HG03175 (cell line): ENCODE measurements around the gene PCBP3.

Experiments
- ATAC-seq: cut with Tn5 transposase; IDR thresholded peaks from one replicate; pipeline ENCODE4 v1.9.1; 2021; ENCODE audit warnings: mild to moderate bottlenecking, moderate library complexity; ENCODE audit not compliant: unreplicated experiment

The PCBP3 gene

DNA sequence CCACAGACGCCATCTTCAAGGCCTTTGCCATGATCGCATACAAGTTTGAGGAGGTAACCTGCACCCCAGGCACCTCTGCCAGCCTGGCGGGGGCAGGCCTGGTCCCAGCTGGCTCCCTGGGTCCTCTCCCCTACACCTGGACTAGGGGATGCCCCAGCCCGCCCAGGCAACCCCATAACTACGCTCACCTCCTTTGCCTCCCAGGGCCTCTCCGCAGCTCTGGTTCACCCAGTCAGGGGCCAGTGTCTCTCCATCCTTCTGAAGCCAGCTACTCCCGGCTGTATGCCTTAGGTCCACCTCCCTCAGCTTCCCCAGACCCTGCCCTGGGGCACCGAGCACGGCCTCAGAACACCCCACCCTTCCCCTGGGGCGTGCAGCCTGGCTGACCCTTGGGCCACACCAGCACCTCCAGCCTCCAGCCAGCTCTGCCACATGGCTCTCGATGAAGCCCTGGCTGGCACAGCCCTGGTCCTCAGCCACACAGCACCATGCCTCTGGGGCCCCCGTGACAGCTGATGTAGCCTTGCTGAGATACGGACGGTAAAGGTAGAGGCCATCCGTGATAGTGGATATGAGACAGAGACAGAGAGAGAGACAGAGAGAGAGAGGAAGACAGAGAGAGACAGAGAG, 257.7 kb downstream of the PCBP3 start:
- ATAC-seq, result no peak

DNA sequence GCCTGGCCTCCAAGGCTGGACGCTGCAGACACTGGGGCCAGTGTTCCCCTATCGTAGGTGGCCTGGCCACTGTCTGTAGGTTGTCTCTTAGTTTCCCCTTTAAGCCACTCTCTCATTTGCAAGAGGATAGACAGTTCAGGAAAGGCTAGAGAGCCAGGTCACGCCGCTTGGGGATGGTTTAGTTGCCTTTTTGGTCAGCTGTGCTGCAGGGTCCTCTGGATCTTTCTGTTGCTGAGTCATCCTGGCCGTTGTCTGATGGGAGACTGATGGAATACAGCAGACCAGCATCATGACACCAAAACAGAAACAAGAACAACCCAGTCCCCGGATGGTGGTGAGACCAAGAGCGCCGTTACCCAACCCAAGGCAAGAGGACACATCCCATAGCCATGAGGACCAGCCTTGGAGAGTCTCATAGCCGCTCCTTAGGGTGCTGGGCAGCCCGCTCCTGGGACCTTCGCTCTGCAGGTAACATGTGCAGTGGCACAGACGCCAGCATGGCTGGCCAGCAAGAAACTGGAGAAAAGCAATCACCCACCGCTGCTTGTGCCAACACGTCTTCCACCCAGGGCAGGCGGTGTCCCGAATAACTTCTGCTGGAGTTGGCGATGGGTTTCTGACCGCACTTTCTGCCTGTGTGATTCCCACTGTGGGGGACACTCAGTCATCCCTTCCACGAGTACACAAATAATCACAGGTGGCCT, 258.9 kb downstream of the PCBP3 start:
- no peak for ATAC-seq

DNA sequence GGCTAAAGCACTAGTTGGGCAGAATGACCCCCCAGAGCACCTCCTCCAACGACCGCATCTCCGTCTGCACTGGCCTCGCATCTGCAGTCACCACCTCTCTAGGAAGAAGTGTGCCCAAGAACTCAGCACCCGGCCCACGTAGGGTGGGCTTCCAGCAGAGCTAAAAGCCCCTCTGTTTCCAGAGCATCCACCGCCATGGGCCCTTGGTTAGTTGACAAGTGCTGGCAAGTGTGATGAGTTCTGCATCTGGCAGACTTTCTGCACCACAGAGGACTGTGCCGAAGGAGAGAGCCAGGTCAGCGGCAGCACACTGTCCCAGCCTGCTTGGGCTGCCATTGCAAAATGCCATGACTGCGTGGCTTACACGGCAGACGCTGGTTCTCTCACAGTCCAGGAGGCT, 261.7 kb downstream of the PCBP3 start:
- no peak for ATAC-seq

DNA sequence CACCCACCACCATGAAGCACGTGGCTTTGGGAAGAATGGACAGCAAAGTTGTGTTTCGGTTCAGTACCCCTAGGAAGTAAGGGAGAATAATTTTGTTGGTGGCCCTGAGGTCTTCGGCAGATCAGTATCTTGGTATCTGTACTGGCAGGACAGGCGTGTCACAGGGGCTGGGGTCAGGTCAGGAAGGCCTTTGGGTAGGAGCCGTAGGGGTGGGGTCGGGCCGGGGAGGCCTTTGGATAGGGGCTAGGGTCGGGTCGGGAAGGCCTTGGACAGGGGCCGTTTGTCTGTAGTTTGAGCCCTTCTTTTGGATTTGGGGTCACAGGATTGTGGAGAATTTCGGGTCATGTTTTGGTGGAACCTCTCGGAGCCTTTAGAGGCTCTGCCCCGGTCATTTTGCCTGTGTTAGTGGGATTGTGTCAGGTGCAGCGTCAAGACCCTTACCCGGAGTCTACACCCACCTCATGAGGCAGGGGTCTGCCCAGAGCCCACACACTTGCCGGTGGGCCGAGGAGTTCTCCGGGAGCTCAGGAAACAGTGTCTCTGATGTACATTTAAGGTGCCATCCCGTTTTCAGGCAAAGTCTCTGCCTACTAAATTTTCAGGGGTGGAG, 262.8 kb downstream of the PCBP3 start:
- ATAC-seq, result no peak

DNA sequence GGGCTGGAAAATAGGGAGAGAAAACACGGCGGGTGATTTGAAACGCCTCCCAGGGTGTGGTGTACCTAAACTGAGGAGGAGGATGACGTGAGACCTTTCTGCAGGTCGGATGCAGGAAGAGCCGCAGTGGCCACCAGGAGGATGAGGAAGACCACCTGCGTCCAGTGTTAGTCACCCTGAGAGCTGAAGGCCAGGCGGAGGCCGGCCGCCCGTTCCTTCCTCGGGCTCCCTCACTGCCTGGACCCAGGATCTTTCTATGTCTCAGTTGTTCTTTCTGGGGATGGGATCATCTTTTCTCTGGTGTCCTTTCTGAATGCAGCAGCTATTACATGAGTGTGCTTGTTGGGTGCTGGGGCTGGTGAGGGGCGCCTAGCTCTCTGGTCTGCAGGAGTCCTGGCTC, 263.3 kb downstream of the PCBP3 start:
- ATAC-seq, result no peak

DNA sequence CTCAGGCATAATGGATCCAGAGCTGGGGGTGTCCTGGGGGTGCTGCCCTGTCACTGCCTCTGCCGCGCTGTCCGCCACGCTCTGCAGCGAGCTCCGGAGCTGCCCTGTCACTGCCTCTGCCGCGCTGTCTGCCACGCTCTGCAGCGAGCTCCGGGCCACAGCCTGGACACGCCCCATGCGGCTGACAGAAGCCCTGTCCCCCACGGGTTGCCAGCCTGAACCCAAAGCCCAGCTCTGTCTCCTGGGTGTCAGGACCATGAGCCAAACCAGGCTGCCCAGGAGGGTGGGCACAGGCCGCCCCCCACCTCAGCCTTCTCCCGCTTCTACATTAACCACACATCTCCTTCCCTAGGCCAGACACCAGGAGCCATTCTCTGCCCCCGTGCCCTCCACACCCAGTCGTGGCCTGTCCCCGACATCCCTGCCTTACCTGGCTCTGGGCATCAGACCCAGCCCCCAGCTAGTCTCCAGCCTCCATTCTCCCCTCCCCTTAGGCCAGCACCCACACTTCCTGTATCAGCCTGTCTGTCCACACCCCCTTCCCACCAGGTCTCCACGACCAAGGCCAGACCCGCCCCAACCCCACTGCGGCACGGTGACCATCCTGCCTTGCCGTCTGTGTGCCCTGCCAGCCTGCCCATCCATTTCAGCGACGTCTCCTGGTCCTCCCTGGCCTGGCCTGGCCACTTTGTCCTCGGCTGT, 265.2 kb downstream of the PCBP3 start:
- no peak for ATAC-seq

DNA sequence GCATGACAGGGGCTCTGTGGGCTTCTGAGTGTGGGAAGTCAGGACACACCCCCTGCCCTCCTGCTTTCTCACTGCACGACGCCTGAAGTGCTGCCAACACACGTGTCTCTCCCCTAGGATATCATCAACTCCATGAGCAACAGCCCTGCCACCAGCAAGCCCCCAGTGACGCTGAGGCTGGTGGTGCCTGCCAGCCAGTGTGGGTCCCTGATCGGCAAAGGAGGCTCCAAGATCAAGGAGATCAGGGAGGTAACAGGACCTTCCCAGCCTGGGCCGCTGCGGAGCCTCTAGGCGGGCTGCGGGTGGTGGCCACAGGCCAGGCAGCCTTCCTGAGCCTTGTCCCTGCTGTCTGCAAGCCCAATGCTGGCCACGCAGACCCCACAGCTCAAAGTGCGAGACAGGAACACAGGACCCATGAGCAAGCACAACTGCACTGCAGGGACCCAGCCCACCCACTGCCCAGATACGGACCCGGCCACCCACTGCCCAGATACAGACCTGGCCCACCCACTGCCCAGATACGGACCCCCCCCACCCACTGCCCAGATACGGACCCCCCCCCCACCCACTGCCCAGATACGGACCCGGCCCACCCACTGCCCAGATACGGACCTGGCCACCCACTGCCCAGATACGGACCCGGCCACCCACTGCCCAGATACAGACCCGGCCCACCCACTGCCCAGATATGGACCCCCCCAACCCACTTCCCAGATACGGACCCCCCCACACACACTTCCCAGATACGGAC, 265.9 kb downstream of the PCBP3 start:
- ATAC-seq, result no peak

DNA sequence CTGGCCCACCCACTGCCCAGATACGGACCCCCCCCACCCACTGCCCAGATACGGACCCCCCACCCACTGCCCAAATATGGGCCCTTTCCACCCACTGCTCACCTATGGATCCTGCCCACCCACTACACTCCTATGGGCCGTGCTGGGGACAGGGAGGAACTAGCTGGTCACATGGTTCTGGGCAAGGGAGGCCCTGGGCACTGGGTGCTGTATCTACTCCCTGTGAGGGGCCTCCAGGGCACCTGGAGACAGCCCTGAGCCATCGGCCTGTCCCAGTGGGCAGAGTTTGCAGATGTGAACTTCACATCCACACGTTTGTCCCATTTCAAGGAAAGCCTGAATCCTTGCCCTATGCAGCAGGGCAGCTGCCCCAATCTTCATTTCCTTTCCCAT, 266.6 kb downstream of the PCBP3 start:
- ATAC-seq, result no peak

DNA sequence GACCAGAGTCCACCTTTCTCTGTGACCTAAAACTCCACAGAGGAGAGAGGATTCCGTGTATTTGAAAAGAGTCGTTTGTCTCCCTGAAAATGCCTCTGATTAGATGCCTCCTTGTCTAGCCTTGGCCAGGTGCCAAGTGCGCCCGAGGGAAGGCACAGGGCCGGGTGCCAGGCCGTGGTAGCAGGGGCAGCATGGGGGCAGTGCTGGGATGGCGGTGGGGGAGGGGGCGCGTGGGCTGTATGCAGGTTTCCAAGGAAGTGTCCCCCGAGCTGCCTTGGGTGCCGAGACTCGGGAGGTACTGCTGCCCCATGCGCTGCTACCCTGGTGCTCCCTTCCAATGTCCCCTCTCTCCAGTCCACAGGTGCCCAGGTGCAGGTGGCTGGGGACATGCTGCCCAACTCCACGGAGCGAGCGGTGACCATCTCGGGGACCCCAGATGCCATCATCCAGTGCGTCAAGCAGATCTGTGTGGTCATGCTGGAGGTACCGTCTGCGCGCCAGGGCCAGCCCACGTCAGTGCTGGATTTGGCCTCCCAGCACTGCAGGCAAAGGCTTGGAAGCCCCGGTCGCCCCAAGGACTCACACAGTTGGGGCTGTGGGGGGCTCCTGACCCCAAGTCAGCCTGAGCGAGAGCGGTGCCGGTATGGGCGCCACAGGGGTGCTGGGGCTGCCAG, 267.2 kb downstream of the PCBP3 start:
- no peak for ATAC-seq

DNA sequence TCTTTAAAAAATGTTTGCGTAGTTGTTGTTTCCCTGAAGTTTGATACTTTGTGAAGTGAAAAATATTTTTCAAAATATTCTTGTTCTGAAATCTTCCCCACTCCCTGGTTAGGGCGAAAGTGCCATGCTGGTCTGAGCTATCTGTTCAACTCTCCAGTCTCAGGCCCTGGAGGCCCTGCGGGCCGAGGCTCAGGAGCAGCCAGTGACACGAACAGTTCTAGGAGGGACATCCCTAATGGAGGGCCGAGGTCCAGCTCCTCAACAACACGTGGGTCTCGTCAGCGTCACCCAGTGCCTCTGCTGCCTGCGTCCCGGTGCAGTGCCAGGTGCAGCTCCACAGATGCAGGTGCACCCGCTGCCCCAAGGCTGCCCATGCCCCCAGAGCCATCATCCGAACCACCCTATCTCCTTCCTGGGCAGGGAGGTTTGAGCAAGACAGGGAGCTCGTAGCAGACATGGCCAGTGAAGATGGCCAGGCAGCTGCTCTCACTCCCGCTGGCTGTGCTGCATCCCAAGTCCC, 268.3 kb downstream of the PCBP3 start:
- no peak for ATAC-seq

DNA sequence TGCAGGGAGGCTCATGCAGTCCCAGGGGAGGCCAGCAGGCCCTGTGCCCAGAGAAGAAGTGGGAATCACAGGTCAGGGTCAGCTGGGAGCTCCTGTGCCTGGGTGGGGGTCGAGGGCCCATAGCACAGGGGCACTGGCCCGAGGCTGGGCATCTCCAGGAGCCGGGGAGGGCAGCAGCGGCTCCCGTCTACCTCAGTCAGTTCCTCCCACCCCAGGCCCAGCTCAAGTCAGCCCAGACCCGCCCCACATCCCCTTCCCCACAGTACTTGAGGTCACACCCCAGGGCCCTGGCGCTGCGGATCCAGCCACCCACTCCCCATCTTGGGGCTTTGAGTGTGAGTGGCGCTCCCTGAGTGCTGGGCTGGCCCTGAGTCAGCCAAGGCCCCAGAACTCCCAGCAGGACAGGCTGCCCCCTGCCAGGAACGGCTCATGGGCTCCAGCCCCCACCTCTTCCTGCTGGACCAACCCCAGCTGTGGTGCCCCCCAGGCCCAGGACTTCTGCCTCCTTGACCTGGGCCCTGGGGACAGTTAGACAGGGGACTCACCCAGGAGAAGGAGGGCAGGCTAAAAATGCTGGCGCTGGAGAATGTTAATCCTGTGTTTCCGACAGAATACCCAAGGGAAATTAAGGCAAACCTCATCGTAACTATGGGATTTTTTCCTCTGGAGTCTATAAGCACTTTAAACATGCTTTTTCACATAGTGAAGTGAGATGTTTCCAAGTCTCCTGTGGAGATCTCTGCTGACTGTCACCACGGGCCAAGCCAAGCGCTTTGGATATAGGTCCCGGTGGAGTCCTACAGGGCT, 269.3 kb downstream of the PCBP3 start:
- ATAC-seq, result no peak

DNA sequence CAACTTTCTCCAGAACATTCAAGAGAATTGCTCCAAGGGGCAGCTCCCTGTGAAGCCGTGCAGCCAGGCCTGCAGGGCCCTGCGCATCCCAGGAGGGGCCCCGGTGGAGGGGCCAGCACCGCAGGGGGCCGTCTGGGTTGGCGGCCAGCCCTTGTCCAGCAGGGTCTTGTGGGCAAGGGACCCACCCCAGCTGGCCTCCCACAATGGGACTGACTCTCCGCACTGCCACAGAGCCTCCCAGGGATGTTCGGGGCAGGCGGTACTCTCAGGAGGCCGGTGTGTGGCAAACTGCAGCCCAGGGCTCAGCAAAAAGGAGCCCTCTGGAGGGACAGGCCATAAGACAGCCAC, 269.9 kb downstream of the PCBP3 start:
- no peak for ATAC-seq

DNA sequence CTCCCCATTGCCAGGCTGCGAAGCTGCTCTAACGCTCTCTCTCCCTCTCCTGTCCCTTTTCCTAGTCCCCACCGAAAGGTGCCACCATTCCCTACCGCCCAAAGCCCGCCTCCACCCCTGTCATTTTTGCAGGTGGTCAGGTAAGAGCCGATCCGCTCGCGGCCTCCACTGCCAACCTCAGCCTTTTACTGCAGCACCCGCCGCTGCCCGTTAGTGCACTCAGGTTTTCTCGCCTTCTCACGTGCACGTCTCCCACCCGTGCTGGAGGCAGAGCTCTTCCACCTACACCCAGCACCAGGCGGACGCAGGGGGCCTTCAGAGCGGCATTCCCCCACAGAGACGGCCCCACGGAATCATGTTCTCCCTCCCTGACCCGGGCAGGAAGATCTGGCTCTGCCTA, 270.4 kb downstream of the PCBP3 start:
- no peak for ATAC-seq

DNA sequence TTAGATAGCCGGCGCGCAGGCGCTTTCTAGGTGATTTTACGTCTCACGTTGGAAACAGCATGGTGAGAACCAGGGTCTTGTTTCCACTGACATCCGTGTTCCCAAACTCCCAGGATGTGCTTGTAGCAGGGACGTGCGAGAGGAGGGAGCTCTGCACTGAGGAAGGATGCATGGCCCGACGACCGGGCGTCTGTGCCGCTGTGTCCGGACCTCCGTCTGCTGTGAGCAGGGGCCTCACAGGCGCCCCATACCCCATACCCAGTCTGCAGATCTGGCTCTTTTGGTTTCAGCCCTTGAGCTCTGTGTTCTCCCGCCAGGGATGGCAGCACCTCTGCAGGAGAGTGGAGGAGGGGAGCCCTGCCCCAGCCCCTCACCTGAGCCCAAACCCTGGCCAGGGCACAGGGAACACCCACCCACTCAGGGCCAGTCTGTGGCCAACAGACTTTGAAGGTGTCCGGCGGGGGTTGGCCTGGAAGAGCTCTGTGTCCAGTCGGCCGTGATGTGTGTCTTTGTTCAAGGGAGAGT, 270.9 kb downstream of the PCBP3 start:
- ATAC-seq, result no peak

DNA sequence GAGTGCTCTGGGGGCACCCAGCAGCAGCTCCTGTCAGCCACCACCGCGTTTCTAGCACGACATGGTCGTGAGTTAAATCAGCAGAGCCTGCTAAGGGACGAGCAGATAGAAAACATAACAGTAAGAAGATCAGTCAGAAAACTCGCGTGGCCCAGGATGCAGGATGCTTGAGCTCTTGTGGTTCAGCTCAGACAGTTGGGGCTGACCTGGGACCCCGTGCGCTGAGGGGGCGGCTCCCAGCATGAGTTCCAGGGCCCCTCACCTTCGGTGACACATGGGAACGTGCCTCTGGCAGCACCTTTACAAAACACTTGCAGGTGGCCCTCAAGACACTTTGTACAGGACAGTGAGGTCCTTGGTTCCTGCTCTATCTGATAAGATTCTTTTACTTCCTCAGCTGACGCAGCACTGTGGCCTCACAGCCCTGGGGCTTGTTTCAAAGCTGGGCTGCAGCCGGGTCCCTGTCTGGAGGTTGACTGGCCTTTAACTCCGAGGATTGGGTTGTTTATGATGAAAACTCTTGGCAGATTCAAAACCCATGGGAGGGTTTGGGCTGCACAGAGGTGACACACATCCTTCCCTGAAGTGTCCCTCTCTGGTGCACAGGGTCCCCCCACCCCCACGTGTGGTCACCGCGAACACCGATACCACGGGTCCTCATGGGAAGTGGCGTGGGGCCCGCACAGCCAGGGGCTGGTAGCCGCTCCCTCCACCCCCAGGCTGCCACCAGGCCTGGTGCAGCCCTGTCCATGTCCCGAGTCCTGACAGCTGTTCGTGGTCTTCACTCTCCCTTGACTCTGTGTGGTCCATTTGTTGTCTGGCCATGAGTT, 272.7 kb downstream of the PCBP3 start:
- ATAC-seq, result no peak

DNA sequence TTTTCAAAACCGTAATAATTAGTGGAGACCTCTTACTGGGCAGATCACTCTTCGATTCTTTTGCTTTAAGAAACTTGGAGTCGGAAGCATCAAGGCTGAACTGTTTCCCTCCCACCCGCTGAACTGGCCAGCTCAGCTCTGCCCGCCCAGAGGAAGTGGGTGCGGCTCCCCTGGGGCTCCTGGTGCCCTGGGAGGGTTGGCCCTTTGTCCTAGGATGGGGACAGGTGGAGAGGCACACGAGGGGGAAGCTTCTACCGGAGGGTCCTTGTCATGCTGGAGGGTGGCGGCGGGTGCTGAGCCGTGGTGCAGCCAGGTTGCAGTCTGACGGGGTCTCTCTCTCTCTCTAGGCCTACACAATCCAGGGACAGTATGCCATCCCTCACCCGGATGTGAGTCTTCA, 273.7 kb downstream of the PCBP3 start:
- no peak for ATAC-seq

DNA sequence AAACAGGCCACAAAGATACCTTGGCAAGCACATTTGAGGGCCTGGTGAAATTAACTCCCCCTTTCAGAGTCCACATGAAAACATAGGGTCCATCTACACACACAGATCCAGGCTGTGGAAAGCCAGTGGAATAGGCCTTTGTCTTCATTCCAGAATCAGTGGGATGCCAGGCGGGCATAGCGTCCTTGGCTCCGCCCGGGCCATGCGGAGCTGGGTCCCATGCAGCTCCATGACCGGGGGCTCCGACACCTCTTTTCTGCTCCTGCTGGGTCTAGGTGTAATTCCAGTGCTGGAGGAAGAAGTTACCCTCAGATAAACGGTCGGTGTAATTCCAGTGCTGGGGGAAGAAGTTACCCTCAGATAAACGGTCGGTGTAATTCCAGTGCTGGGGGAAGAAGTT, 274.5 kb downstream of the PCBP3 start:
- no peak for ATAC-seq

DNA sequence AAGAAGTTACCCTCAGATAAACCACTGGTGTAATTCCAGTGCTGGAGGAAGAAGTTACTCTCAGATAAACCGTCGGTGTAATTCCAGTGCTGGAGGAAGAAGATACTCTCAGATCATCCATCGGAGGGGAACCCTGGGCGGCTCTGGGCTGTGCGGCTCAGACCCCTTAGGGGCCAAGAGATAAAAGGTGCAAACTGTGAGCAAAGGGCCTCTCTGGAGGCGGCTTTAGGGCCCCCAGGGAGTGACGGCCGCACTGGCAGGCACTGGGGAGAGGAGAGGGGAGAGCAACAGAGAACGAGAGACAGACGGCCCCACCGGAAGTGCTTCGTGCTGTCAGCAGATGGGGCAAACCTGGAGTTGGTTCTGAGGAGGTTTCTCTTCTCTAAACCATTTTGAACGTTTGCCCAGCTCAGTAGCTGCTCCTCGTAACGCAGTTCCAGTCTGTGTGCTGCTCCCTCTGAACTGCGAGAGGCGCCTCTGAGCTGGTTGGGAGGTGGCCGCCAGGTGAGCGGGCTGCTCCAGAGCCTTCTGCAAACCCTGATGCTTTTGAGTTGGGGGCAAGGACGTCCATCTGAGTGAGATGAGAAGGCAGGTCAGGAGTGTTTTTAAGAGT, 275.4 kb downstream of the PCBP3 start:
- no peak for ATAC-seq
